A549 (cell line): Measurements from ENCODE around the gene PAN2. TPM values are rescaled to one million over a fixed set of nuclear protein-coding genes. Genes with fewer than 3 reads are reported as not detected.

ENCODE experiments used
- ATAC-seq, 2 experiments: fragments of 200-7000 bp in 1 of 2; fragments of >200 bp in 1 of 2; cut with Nextera tagmentation in 1 of 2; cut with Tn5 transposase in 1 of 2; 3 replicates each; pipeline versions ENCODE4 v1.8.0 to v1.9.1; 2018 to 2020; ENCODE audit warnings: mild to moderate bottlenecking in 1 of 2, moderate library complexity in 1 of 2
- CTCF ChIA-PET: fragments of 300-600 bp; sonication (Branson Sonifier 250); formaldehyde crosslinking; extraction: SDS; loops from one replicate; lab custom pipeline; 2021; ENCODE audit warnings: antibody characterized with exemption, inconsistent platforms; lab: Yijun Ruan, JAX
- POLR2A ChIA-PET: fragments of 350-600 bp; formaldehyde crosslinking; extraction: SDS; loops from one replicate; lab custom pipeline; 2021; ENCODE audit warnings: antibody characterized with exemption, inconsistent platforms; lab: Yijun Ruan, JAX
- DNase-seq, 2 experiments: peaks; one replicate each; pipeline versions ENCODE4 v3.0.0 to v3.0.0-alpha.2; 2011 to 2016; ENCODE audit warnings: low read depth in 1 of 2, low spot score in 1 of 2
- FAIRE-seq: peaks from 2 replicates; lab custom pipeline; 2011; peaks lifted over from hg19 to GRCh38; lab: Jason Lieb, UNC
- H3K27ac ChIP-seq, 2 experiments: fragments of >200 bp; sonication (Bioruptor Twin); formaldehyde crosslinking; 3 replicates each; pipeline ENCODE4 v1.5.1; 2016 to 2017
- H3K4me1 ChIP-seq: fragments of >200 bp; sonication (Bioruptor Twin); formaldehyde crosslinking; 3 replicates; pipeline ENCODE4 v1.6.1; 2016
- H3K4me2 ChIP-seq: fragments of >200 bp; sonication (Bioruptor Twin); formaldehyde crosslinking; 3 replicates; pipeline ENCODE4 v1.6.1; 2016
- H3K4me3 ChIP-seq: fragments of >200 bp; sonication (Bioruptor Twin); formaldehyde crosslinking; 3 replicates; pipeline ENCODE4 v1.5.1; 2016
- H3K9me3 ChIP-seq: fragments of >200 bp; sonication (Bioruptor Twin); formaldehyde crosslinking; 3 replicates; pipeline ENCODE4 v1.6.1; 2016
- ATOH8 ChIP-seq: fragments of 250-450 bp; sonication (Bioruptor Pico); IDR thresholded peaks from 2 replicates; pipeline ENCODE4 v1.5.0; 2020; ENCODE audit warnings: low read depth, mild to moderate bottlenecking, moderate library complexity
- BHLHE40 ChIP-seq: IDR thresholded peaks from 2 replicates; pipeline ENCODE4 v1.6.1; 2012; ENCODE audit warnings: low read depth, low read length, inconsistent platforms
- CBX2 ChIP-seq: fragments of 200-600 bp; sonication (generic); IDR thresholded peaks from 2 replicates; pipeline ENCODE4 v1.6.1; 2016; ENCODE audit warnings: low read depth, mild to moderate bottlenecking, borderline replicate concordance
- EHMT2 ChIP-seq: fragments of 200-600 bp; sonication (generic); IDR thresholded peaks from 2 replicates; pipeline ENCODE4 v1.6.1; 2016; ENCODE audit warnings: antibody characterized with exemption, low read depth, mild to moderate bottlenecking, moderate library complexity
- EP300 ChIP-seq, 2 experiments: fragments of >200 bp; sonication (Bioruptor Twin); formaldehyde crosslinking; IDR thresholded peaks; 2 replicates in 1 of 2; 3 replicates in 1 of 2; pipeline ENCODE4 v1.6.1; 2016 to 2017
- FOSB ChIP-seq: fragments of 250-450 bp; sonication (Bioruptor Pico); IDR thresholded peaks from 2 replicates; pipeline ENCODE4 v1.5.0; 2020; ENCODE audit warnings: mild to moderate bottlenecking, moderate library complexity
- HMGXB4 ChIP-seq: fragments of 250-450 bp; sonication (Bioruptor Pico); IDR thresholded peaks from 2 replicates; pipeline ENCODE4 v1.5.0; 2021; ENCODE audit warnings: mild to moderate bottlenecking, moderate library complexity, borderline replicate concordance
- HOXA7 ChIP-seq: fragments of 250-450 bp; sonication (Bioruptor Pico); IDR thresholded peaks from 2 replicates; pipeline ENCODE4 v1.5.0; 2020; ENCODE audit warnings: mild to moderate bottlenecking, moderate library complexity
- HOXB13 ChIP-seq: fragments of 250-450 bp; sonication (Bioruptor Pico); IDR thresholded peaks from 2 replicates; pipeline ENCODE4 v1.5.0; 2020; ENCODE audit warnings: low read depth, mild to moderate bottlenecking, moderate library complexity
- MAX ChIP-seq: IDR thresholded peaks from 2 replicates; pipeline ENCODE4 v1.6.1; 2012
- PHF8 ChIP-seq: fragments of 200-600 bp; sonication (generic); IDR thresholded peaks from 2 replicates; pipeline ENCODE4 v1.6.1; 2016; ENCODE audit warnings: low read depth, mild to moderate bottlenecking, antibody characterized with exemption, moderate library complexity, borderline replicate concordance
- POLR2AphosphoS2 ChIP-seq: conservative IDR thresholded peaks from 2 replicates; pipeline ENCODE4 v1.6.1; 2012; ENCODE audit warnings: low read length, improper control_type of control experiment, inconsistent platforms
- RAD21 ChIP-seq, 2 experiments: fragments of >200 bp in 1 of 2; sonication (Bioruptor Twin) in 1 of 2; formaldehyde crosslinking in 1 of 2; IDR thresholded peaks in 1 of 2; conservative IDR thresholded peaks in 1 of 2; 2 replicates in 1 of 2; 3 replicates in 1 of 2; pipeline ENCODE4 v1.6.1; 2012 to 2018; ENCODE audit warnings: inconsistent platforms in 1 of 2
- REST ChIP-seq: fragments of 200-600 bp; sonication (generic); IDR thresholded peaks from 2 replicates; pipeline ENCODE4 v1.6.1; 2016; ENCODE audit warnings: antibody characterized with exemption, mild to moderate bottlenecking, moderate library complexity
- RNF2 ChIP-seq: fragments of 200-600 bp; sonication (generic); IDR thresholded peaks from 2 replicates; pipeline ENCODE4 v1.6.1; 2016; ENCODE audit warnings: low read depth, mild to moderate bottlenecking, antibody characterized with exemption, moderate library complexity, borderline replicate concordance
- SMC3 ChIP-seq: fragments of >200 bp; sonication (Bioruptor Twin); formaldehyde crosslinking; IDR thresholded peaks from 3 replicates; pipeline ENCODE4 v1.6.1; 2018; ENCODE audit warnings: inconsistent platforms
- TFCP2L1 ChIP-seq: fragments of 250-450 bp; sonication (Bioruptor Pico); IDR thresholded peaks from 2 replicates; pipeline ENCODE4 v1.5.0; 2021; ENCODE audit warnings: mild to moderate bottlenecking
- TP53 ChIP-seq: fragments of 250-450 bp; sonication (Bioruptor Pico); IDR thresholded peaks from 2 replicates; pipeline ENCODE4 v1.5.0; 2021; ENCODE audit warnings: mild to moderate bottlenecking, moderate library complexity
- WGBS: methylation state at CpG from one replicate; pipeline ENCODE4 v1.1.6; 2017; ENCODE audit errors: missing lambda C conversion rate; 5-methylcytosine and 5-hydroxymethylcytosine counted together
- polyA plus RNA-seq, 4 experiments: library from polyadenylated mRNA; depleted of rRNA in 3 of 4; stranded (reverse); fragments of >200 nt; fragmentation: RNase III in 1 of 4; extraction: RNeasy Plus Mini Kit Qiagen cat#74134 plus additional on column Dnase treatment in 1 of 4; gene quantifications; 2 replicates in 3 of 4; 3 replicates in 1 of 4; pipeline ENCODE4 v1.2.3, GENCODE V29; 2011 to 2017
- TF ChIP-seq, protein P1 (sequence below): IDR thresholded peaks from 2 replicates; pipeline ENCODE4 v1.6.1; 2012
- TF ChIP-seq, protein P2 (sequence below): IDR thresholded peaks from 2 replicates; pipeline ENCODE4 v1.6.1; 2012; ENCODE audit warnings: low read depth, borderline replicate concordance

Gene PAN2
- polyA plus RNA-seq, 2 of the 4 experiments (the other 2 are of a cell fraction): 30.0 to 66.8 TPM

- TF ChIP-seq TP53 (peak; percentile 63; the same call in 1 of the 2 replicates), MAX (peak; percentile 82), REST (peak; percentile 24), POLR2AphosphoS2 (no peak), RNF2 (no peak), HOXB13 (CRISPR knock-in tag) (peak; percentile 81)
- TF ChIP-seq, protein P1, sequence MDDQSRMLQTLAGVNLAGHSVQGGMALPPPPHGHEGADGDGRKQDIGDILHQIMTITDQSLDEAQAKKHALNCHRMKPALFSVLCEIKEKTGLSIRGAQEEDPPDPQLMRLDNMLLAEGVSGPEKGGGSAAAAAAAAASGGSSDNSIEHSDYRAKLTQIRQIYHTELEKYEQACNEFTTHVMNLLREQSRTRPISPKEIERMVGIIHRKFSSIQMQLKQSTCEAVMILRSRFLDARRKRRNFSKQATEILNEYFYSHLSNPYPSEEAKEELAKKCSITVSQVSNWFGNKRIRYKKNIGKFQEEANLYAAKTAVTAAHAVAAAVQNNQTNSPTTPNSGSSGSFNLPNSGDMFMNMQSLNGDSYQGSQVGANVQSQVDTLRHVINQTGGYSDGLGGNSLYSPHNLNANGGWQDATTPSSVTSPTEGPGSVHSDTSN: peak; percentile 34; the same call in 1 of the 2 replicates
- TF ChIP-seq, protein P2, sequence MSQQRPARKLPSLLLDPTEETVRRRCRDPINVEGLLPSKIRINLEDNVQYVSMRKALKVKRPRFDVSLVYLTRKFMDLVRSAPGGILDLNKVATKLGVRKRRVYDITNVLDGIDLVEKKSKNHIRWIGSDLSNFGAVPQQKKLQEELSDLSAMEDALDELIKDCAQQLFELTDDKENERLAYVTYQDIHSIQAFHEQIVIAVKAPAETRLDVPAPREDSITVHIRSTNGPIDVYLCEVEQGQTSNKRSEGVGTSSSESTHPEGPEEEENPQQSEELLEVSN: peak; percentile 71; the same call in 1 of the 2 replicates
Measured at GRCh38 chr12:56333679-56334489, at the start of gene PAN2 (continued).

GRCh38 chr12:56382611-56383010 is 48.8 kb upstream of the PAN2 start:
- ChIA-PET CTCF (interaction anchor here (0.6 to 1.0 kb wide), 3 partner anchors 10 to 327 kb away, joined by 3 to 4 read pairs (median 3); partner anchors contain the start of gene STAT2), POLR2A (no interaction called here)
- Histone ChIP-seq H3K4me2 (no peak overlapping the region), H3K4me3 (no peak overlapping the region), H3K4me1 (no peaks in the 10 kb centered on the region), H3K9me3 (no peaks in the 10 kb centered on the region), H3K27ac (no peak overlapping the region)
- DNase-seq: no peak
- FAIRE-seq: no peak
- no peak for ATAC-seq
- 69% methylated on average over 15 of the region's 16 CpGs for WGBS
- TF ChIP-seq TFCP2L1 (CRISPR knock-in tag): no peak
- no peak for TF ChIP-seq FOSB
- TF ChIP-seq CBX2: no peak
- TF ChIP-seq RAD21 (conservative IDR thresholded peaks at IDR 0.05 in 1 of 2, IDR thresholded peaks at IDR 0.05 in 1 of 2): no peak
- no peak for TF ChIP-seq HOXA7
- TF ChIP-seq HMGXB4 (CRISPR knock-in tag): no peak
- no peak for TF ChIP-seq PHF8
- no peak for TF ChIP-seq EHMT2
- TF ChIP-seq EP300 (IDR thresholded peaks at IDR 0.05): no peak
- no peak for TF ChIP-seq REST
- TF ChIP-seq BHLHE40: no peak
- no peak for TF ChIP-seq ATOH8 (CRISPR knock-in tag)
- TF ChIP-seq SMC3: no peak
